GM06990 (cell line): Measurements from ENCODE around the gene FGD3.

Experiments used
- DNase-seq: peaks from one replicate; pipeline ENCODE4 v3.0.0-alpha.2; 2011; ENCODE audit not compliant: insufficient read length; ENCODE audit errors: extremely low read depth
- H3K27me3 ChIP-seq: replicated peaks from 2 replicates; pipeline ENCODE4 v1.6.0; 2011; ENCODE audit warnings: low read length; ENCODE audit not compliant: control insufficient read depth, insufficient read depth
- H3K36me3 ChIP-seq: 2 replicates; pipeline ENCODE4 v1.5.1; 2011; ENCODE audit warnings: low read length; ENCODE audit not compliant: control insufficient read depth, insufficient read depth
- H3K4me3 ChIP-seq: replicated peaks from 2 replicates; pipeline ENCODE4 v1.5.1; 2011; ENCODE audit warnings: low read depth, mild to moderate bottlenecking, control low read depth, low read length
- TF ChIP-seq, protein P1 (sequence below): IDR thresholded peaks from 2 replicates; pipeline ENCODE4 v1.5.1; 2011; ENCODE audit warnings: low read length, control low read depth, mild to moderate bottlenecking, inconsistent platforms; ENCODE audit not compliant: insufficient read depth, poor library complexity, severe bottlenecking

The FGD3 gene

DNA sequence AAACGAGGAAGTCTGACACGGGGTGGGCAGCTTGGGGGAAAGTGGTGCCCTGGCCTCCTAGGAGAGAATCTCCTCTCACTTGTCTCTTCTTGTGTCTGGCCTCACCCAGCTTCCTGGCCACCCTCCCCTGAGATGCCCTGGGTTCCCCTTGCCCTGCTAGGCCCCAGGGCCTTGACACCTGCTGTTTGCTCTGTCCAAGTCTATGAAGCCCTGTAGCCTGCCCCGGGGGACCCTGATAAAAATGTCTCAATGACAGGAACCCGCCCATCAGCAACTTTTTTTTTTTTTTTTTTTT is 76.1 kb downstream of the FGD3 start:
- no peak for DNase-seq
- Histone ChIP-seq H3K27me3 (no peaks in the 10 kb centered on the region), H3K4me3 (no peak overlapping the region), H3K36me3 (peaks cover 15% of the 10 kb centered on the region)
- TF ChIP-seq, protein P1, sequence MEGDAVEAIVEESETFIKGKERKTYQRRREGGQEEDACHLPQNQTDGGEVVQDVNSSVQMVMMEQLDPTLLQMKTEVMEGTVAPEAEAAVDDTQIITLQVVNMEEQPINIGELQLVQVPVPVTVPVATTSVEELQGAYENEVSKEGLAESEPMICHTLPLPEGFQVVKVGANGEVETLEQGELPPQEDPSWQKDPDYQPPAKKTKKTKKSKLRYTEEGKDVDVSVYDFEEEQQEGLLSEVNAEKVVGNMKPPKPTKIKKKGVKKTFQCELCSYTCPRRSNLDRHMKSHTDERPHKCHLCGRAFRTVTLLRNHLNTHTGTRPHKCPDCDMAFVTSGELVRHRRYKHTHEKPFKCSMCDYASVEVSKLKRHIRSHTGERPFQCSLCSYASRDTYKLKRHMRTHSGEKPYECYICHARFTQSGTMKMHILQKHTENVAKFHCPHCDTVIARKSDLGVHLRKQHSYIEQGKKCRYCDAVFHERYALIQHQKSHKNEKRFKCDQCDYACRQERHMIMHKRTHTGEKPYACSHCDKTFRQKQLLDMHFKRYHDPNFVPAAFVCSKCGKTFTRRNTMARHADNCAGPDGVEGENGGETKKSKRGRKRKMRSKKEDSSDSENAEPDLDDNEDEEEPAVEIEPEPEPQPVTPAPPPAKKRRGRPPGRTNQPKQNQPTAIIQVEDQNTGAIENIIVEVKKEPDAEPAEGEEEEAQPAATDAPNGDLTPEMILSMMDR, result no peak

DNA sequence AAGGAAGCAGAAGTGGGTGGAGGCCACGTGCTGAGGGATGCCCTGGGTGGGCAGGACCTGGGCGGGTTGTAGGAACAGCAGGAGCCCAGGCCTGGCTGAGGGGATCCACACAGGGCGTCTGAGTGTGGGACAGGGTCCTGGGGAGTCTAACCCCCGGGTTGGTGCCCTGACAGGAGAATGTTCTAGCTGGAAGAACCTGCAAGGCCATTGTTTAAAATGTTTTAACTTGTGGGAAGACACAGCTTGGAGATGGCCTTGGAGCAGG is 77.3 kb downstream of the FGD3 start:
- Histone ChIP-seq H3K4me3 (no peak overlapping the region), H3K36me3 (peaks cover 12% of the 10 kb centered on the region), H3K27me3 (no peaks in the 10 kb centered on the region)
- TF ChIP-seq, protein P1, result no peak
- DNase-seq, result no peak

DNA sequence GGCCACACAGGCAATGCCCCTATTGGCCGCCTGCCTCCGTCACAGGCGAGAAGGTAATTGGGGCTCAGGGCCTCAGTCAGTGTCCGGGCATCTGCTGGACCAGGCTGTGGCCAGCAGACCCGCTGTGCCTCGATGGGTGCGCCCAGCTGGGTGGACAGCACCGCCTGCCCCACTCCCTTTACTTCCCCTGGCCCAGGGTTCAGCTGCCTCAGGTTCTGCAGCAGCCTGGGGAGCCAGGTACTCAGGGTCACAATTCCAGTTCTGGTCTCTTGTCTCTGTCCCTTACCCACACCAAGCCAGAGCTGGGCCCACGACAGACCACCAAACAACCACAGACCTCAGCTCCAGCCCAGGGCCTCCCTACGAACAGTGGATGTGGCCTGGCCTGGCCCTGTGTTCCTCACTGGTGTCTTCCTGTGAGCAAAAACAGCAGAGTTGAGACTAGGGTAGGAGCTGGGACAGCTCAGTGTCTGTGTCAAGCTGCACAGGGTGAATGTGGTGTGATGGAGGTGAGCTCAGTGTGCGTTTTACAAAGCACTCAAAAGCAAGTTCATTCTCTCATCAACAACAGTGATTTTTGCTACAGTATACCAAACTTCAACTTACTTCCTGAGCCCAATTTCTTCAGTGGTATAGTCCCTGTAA is 77.8 kb downstream of the FGD3 start:
- H3K27me3 ChIP-seq, result no peaks in the 10 kb centered on the region
- DNase-seq, result no peak
- H3K4me3 ChIP-seq, result no peak overlapping the region
- peaks cover 10% of the 10 kb centered on the region for H3K36me3 ChIP-seq
- TF ChIP-seq, protein P1, result no peak

DNA sequence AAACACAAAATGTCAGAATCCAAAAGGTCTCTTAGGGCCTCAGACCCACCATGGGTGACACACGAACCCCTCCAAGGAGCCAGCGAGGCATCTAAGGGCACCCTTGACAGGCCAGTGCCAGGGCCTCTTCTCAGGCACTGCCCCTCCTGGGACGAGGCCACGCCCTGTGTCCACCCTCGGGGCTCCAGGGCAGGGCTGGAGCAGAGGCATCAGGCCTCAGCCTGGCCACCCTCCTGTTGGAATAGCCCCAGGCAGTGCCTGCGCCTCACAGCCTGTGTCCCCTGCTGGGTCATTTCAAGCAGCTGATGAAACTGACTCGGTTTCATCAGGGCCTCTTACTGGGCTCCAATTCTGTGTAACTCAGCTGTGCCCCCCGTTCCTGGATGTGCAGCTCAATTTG is 78.4 kb downstream of the FGD3 start:
- DNase-seq, result no peak
- H3K36me3 ChIP-seq, result peaks cover 10% of the 10 kb centered on the region
- TF ChIP-seq, protein P1, result no peak
- no peaks in the 10 kb centered on the region for H3K27me3 ChIP-seq
- no peak overlapping the region for H3K4me3 ChIP-seq

DNA sequence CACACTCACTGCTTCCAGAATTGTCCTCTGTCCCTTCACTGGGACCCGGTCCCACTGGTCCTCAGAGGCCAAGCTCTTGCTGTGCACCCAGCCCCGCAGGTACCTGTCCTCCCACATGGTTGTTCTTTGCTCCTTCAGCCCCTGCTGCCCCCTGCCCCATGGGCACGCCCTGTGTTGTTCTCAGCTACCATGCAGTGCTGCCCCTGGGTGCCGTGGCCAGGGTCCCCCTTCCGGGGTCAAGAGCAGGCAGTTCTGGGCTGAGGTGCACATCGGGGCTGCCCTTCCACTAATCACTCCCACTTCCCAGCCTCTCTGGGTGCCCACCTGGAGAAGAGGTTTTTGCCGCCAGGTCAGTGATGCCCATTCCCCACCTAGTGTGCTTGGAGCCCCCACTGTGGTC is 79.3 kb downstream of the FGD3 start:
- no peaks in the 10 kb centered on the region for H3K27me3 ChIP-seq
- H3K4me3 ChIP-seq, result no peak overlapping the region
- TF ChIP-seq, protein P1, result no peak
- H3K36me3 ChIP-seq, result peaks cover 10% of the 10 kb centered on the region
- DNase-seq, result no peak

DNA sequence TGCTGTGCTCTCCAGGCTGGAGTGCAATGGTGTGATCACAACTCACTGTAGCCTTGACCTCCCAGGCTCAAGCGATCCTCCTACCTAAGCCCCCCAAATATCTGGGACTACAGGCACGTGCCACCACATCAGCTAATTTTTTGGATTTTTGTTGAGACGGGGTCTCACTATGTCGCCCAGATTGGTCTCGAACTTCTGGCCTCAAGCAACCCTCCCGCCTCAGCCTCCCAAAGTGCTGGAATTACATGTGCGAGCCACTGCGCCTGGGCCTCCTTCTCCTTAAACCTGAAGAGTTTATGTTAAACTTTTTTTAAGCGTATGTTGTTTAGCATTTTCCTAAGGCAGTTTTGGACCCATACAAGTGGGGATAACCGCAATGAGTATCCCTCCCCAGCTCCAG is 80.4 kb downstream of the FGD3 start:
- no peak for DNase-seq
- TF ChIP-seq, protein P1, result no peak
- Histone ChIP-seq H3K36me3 (peaks cover 9% of the 10 kb centered on the region), H3K27me3 (no peaks in the 10 kb centered on the region), H3K4me3 (no peak overlapping the region)
